IPS-18c (cell line): ENCODE results near the gene SIRT3.
"Not testable (repeated sequence)": the region's sequence is repeated elsewhere in the genome, so short reads cannot be mapped to it uniquely, and the experiment has no call there.

Experiments used
- H3K4me3 ChIP-seq: 2 replicates; pipeline ENCODE4 v1.7.0; 2013; ENCODE audit warnings: low read depth, mild to moderate bottlenecking, low read length, moderate library complexity; ENCODE audit not compliant: insufficient read depth
- H3K9me3 ChIP-seq: one replicate; pipeline ENCODE4 v1.6.1; 2013; ENCODE audit warnings: mild to moderate bottlenecking, low read length, moderate library complexity; ENCODE audit not compliant: control insufficient read depth, insufficient read depth

Gene SIRT3

GRCh38 chr11:272931-273198 lies 36.7 kb upstream of the SIRT3 start:
- Histone ChIP-seq H3K9me3 (no peaks in the 10 kb centered on the region), H3K4me3 (no peak overlapping the region)

GRCh38 chr11:272195-272930 lies 36.2 kb upstream of the SIRT3 start:
- Histone ChIP-seq H3K4me3 (no peak overlapping the region), H3K9me3 (no peaks in the 10 kb centered on the region)

- Histone ChIP-seq H3K4me3 (no peak overlapping the region), H3K9me3 (no peaks in the 10 kb centered on the region)
Measured at GRCh38 chr11:271319-271715, 35.2 kb upstream of the SIRT3 start.

- H3K4me3 ChIP-seq: no peak overlapping the region
- no peaks in the 10 kb centered on the region for H3K9me3 ChIP-seq
Measured at GRCh38 chr11:270451-271318, 34.5 kb upstream of the SIRT3 start.

- Histone ChIP-seq H3K4me3 (no peak overlapping the region; the same call in 1 of the 2 replicates), H3K9me3 (no peaks in the 10 kb centered on the region)
Measured at GRCh38 chr11:269146-269890, 33.2 kb upstream of the SIRT3 start.

GRCh38 chr11:268716-269145 lies 32.6 kb upstream of the SIRT3 start:
- not testable (repeated sequence) for H3K9me3 ChIP-seq, H3K4me3 ChIP-seq

- Histone ChIP-seq H3K4me3 (peak overlapping the region; percentile 24; the same call in 1 of the 2 replicates), H3K9me3 (no peaks in the 10 kb centered on the region)
Measured at GRCh38 chr11:267491-267994, 31.4 kb upstream of the SIRT3 start.

GRCh38 chr11:266676-267439 lies 30.7 kb upstream of the SIRT3 start:
- Histone ChIP-seq H3K9me3 (no peaks in the 10 kb centered on the region), H3K4me3 (no peak overlapping the region)

GRCh38 chr11:261624-262023 lies 25.5 kb upstream of the SIRT3 start:
- no peaks in the 10 kb centered on the region for H3K9me3 ChIP-seq
- H3K4me3 ChIP-seq: no peak overlapping the region

GRCh38 chr11:259413-259812 lies 23.3 kb upstream of the SIRT3 start:
- Histone ChIP-seq H3K9me3 (no peaks in the 10 kb centered on the region), H3K4me3 (no peak overlapping the region)

GRCh38 chr11:257766-258493 lies 21.8 kb upstream of the SIRT3 start:
- no peak overlapping the region for H3K4me3 ChIP-seq
- no peaks in the 10 kb centered on the region for H3K9me3 ChIP-seq

GRCh38 chr11:256952-257737 lies 21.0 kb upstream of the SIRT3 start:
- Histone ChIP-seq H3K9me3 (no peaks in the 10 kb centered on the region), H3K4me3 (no peak overlapping the region)

- H3K9me3 ChIP-seq: no peaks in the 10 kb centered on the region
- H3K4me3 ChIP-seq: no peak overlapping the region
Measured at GRCh38 chr11:255816-256215, 19.7 kb upstream of the SIRT3 start.

- Histone ChIP-seq H3K9me3 (no peaks in the 10 kb centered on the region), H3K4me3 (no peak overlapping the region)
Measured at GRCh38 chr11:255176-255575, 19.0 kb upstream of the SIRT3 start.

GRCh38 chr11:253886-254270 lies 17.7 kb upstream of the SIRT3 start:
- no peaks in the 10 kb centered on the region for H3K9me3 ChIP-seq
- no peak overlapping the region for H3K4me3 ChIP-seq
